Measurements from ENCODE around the gene LEMD2.

The LEMD2 gene

GRCh38 chr6:33791620-33792019 is 2.7 kb upstream of the LEMD2 start:
- no peak for DNase-seq

- no peak for DNase-seq
Observed at GRCh38 chr6:33790910-33791309, 2.0 kb upstream of the LEMD2 start.

- no peak for DNase-seq
Observed at GRCh38 chr6:33790379-33790778, 1.4 kb upstream of the LEMD2 start.

- DNase-seq, result no peak
Observed at GRCh38 chr6:33789550-33789895, 593 bp upstream of the LEMD2 start.

GRCh38 chr6:33787954-33788693 is 806 bp downstream of the LEMD2 start:
- DNase-seq, result no peak

- DNase-seq, result no peak
Observed at GRCh38 chr6:33787346-33787953, 1.5 kb downstream of the LEMD2 start.

GRCh38 chr6:33786736-33787135 is 2.2 kb downstream of the LEMD2 start:
- DNase-seq, result no peak

- DNase-seq, result no peak
Observed at GRCh38 chr6:33785778-33786177, 3.2 kb downstream of the LEMD2 start.

- no peak for DNase-seq
Observed at GRCh38 chr6:33784787-33785186, 4.1 kb downstream of the LEMD2 start.

GRCh38 chr6:33783781-33784520 is 5.0 kb downstream of the LEMD2 start:
- DNase-seq, result no peak

- no peak for DNase-seq
Observed at GRCh38 chr6:33782561-33782960, 6.4 kb downstream of the LEMD2 start.

GRCh38 chr6:33781131-33781975 is 7.6 kb downstream of the LEMD2 start:
- no peak for DNase-seq

GRCh38 chr6:33779895-33780294 is 9.0 kb downstream of the LEMD2 start:
- no peak for DNase-seq

GRCh38 chr6:33779290-33779689 is 9.6 kb downstream of the LEMD2 start:
- no peak for DNase-seq

- DNase-seq, result no peak
Observed at GRCh38 chr6:33778444-33779121, 10.3 kb downstream of the LEMD2 start.

- DNase-seq, result no peak
Observed at GRCh38 chr6:33777398-33778388, 11.2 kb downstream of the LEMD2 start.

- DNase-seq, result no peak
Observed at GRCh38 chr6:33776764-33777163, 12.2 kb downstream of the LEMD2 start.

GRCh38 chr6:33776186-33776585 is 12.7 kb downstream of the LEMD2 start:
- no peak for DNase-seq

GRCh38 chr6:33774774-33775173 is 14.2 kb downstream of the LEMD2 start:
- no peak for DNase-seq

- DNase-seq, result no peak
Observed at GRCh38 chr6:33772902-33773472, 15.9 kb downstream of the LEMD2 start.
